HG03342 (cell line): Measurements from ENCODE around the gene LPCAT2.
"Not testable (repeated sequence)": the region's sequence is repeated elsewhere in the genome, so short reads cannot be mapped to it uniquely, and the experiment has no call there.

Experiments used
- ATAC-seq: cut with Tn5 transposase; IDR thresholded peaks from one replicate; pipeline ENCODE4 v1.9.1; 2021; ENCODE audit warnings: mild to moderate bottlenecking, moderate library complexity; ENCODE audit not compliant: unreplicated experiment

Gene LPCAT2

DNA sequence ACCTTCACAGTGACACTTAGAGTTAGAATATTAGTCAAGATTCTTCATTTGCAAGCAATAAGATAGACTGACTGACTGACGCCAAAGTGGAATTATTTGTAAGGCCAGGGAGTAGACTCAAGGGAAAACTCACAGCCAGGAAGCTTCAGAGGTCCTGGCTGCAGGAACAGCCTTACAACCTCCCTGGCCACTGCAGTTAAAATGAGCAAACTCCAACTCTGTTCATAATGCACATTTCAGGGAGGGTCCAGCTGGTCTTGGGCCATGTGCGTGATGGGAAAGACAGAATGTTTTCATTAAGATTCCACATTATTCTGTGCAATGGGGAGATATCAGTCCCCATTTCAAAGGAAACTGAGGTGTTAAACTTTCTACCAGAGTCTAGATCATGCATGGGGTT, 67.5 kb downstream of the LPCAT2 start:
- ATAC-seq = no peak

GRCh38 chr16:55577887-55578286, 69.0 kb downstream of the LPCAT2 start:
- ATAC-seq = no peak

DNA sequence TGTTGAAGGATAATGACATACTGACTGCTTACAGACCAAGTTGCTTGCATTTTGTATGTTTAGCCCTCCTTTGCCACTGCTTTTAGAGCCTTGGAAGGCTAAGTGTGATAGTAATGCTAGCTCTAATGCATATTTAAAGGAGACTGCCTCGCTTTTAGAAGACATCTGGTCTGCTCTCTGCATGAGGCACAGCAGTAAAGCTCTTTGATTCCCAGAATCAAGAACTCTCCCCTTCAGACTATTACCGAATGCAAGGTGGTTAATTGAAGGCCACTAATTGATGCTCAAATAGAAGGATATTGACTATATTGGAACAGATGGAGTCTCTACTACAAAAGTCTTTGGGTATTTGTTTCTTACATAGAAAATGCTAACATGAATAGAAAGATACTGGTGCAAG, 76.8 kb downstream of the LPCAT2 start:
- ATAC-seq = no peak

DNA sequence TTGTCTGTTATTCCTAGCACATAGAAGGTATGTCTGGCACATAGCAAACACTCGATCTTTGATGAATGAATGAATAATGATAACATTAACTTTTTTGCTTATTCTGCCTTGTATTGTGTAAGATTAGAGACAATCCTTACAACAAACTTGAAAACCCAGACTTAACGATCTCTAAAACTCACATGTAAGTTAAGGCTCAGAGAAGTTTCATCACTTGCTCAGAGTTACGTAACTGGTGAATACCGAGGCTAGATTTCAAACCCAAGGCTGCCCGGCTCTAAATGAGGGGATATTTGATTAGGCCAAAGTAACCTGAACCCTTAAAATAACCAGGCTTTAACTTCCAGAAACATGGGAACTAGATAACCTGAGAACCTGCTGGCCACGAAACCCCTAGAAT, 79.9 kb downstream of the LPCAT2 start:
- no peak for ATAC-seq

GRCh38 chr16:55592306-55592705, 83.4 kb downstream of the LPCAT2 start:
- ATAC-seq = no peak

GRCh38 chr16:55597928-55598327, 89.1 kb downstream of the LPCAT2 start:
- ATAC-seq = no peak

DNA sequence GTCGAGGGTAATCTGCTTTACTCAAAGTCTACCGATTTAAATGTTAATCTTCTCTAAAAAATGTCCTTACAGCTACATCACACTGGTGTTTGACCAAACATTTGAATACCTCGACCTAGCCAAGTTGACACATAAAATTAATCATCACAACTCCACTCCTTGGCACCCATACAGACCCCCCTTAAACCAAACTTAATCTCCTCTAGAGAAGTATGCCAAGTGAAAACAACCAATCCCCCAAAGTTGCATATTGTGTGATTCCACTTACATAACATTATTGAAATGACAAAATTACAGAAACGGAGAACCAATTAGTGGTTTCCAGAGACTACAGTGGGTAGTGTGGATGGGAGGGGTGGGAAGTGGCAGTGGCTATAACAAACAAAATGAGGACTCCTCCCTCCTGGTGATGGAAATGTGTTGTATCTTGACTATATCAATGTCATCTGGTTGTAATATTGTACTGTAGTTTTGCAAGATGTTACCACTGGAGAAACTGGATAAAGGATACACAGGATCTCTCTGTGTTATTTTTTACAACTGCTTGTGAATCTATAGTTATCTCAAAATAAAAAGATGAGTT, 97.0 kb downstream of the LPCAT2 start:
- no peak for ATAC-seq

GRCh38 chr16:55613613-55614335, 104.9 kb downstream of the LPCAT2 start:
- ATAC-seq = no peak

DNA sequence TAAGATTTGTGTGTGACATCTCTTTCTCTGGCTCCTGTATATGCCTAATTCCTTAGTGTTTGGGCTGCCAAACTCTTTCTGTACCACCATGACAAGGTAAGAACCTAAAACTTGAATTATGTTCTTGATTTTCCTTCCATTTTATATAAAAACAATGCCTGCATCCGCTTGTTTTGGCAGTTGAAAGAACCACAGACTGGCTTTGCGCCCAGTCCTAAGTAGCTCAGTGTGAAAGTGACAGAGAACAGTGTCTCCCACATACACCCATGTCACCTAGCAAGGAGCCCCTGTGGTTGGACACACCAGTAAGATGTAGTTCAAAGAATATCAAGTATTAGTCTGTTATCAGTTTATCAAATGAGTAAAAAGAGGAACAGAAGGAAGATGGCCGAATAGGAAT, 106.2 kb downstream of the LPCAT2 start:
- ATAC-seq = no peak

GRCh38 chr16:55615670-55616069, 106.8 kb downstream of the LPCAT2 start:
- ATAC-seq = not testable (repeated sequence)

- no peak for ATAC-seq
Measured at GRCh38 chr16:55621771-55622170, 112.9 kb downstream of the LPCAT2 start.

- ATAC-seq = no peak
Measured at GRCh38 chr16:55622272-55622671, 113.4 kb downstream of the LPCAT2 start.

DNA sequence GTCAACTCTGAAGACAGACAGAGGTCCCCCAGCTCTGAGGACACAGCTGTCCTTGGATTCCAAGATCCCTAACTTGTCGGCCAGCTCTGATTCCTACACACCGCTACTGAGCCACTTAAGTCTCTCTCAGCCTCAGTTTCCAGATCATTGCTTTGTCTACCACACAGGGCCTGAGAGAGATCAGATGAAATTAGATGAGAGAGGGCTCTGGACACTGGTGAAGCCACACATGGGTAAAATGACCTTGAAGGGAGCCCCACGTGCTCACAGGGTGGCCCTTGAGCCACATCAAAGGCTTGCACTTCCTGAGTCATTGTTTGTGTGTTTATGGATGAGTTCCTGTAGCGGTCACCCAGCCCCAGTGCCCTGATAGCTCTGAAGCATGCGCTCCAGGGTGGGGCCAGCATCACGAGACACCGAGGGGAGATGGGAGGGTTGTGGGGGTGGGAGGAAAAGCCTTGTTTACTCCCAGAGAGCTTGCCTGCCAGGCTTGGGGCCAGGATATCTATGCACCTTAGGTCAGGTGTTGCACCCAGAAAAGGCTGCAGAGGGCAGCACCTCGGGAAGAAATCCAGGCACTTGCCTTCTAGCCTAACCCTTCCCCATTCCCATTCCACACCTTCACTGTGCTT, 114.2 kb downstream of the LPCAT2 start:
- no peak for ATAC-seq

GRCh38 chr16:55623640-55624039, 114.8 kb downstream of the LPCAT2 start:
- no peak for ATAC-seq

GRCh38 chr16:55624696-55625095, 115.8 kb downstream of the LPCAT2 start:
- ATAC-seq = no peak

DNA sequence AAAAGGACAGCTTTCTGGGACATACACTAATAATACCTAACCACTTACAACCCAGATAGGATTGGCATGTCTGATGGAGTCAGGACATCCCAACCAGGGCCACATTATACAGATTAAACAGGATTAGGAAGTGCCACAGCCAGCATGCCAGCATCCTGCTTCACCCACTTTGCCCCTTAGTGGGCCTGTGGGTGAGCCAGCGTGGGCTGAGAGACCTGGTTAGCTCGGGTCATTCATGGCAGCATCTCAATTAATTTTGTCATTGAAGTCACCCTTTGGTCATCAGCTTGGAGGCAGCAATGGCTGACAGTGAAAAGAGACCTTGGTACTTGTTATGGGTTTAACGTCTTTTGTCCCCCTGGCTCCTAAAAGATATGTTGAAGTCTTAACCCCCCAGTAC, 117.0 kb downstream of the LPCAT2 start:
- no peak for ATAC-seq

- ATAC-seq = no peak
Measured at GRCh38 chr16:55628306-55628968, 119.6 kb downstream of the LPCAT2 start.

GRCh38 chr16:55630774-55631173, 121.9 kb downstream of the LPCAT2 start:
- no peak for ATAC-seq

DNA sequence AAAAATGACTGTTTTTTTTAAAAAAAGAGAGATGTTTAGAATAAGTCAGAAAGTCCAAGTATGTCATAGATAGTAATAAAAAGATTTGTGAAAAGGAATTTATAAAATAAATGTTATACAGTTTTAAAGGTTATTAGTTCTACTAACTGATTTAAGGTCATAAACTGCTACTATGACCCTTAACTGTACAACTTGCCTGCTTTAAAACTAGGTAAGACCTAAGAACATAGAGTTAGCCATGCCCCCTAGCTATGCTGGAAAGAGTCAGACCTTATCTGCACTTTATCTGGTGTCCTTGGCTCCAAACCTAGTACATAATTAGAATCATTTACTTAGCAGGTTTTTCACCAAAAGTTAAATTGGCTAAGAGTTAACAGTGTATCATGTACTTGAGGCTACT, 123.4 kb downstream of the LPCAT2 start:
- no peak for ATAC-seq

GRCh38 chr16:55634193-55634592, 125.3 kb downstream of the LPCAT2 start:
- ATAC-seq = no peak
